ENCODE results near the gene SLX4IP. TPM values are rescaled to one million over a fixed set of nuclear protein-coding genes. Genes with fewer than 3 reads are reported as not detected.

SLX4IP gene
- total RNA-seq, 5 donors from 2014 or later (not counting 1 experiment from before 2014, with no cell fraction given): 4.2 to 5.9 (median 5.2) TPM

DNA sequence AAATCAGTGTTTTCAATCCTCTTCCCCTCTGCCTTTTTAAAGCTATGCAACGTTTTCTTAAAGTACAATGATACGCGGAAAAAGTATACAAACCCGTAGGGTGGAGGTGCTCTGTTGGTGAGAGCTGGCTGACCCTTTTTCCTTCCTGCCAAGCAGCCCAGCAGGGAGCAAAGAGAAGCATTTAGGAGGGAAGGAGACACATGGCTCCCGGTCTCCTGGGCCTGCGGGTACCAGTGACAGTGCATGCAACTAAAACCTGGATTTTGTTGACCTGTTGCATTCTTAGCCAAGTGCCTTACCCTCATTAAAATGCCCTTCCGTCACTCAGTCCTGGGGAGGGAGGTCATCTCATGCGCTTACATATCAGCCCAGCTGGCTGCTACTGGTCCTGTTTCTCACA lies 87.2 kb downstream of the SLX4IP start:
- Histone ChIP-seq H3K27ac (ENCODE audit: low read length) (no peak overlapping the region), H3K4me1 (ENCODE audit: control insufficient read depth in 1 of 2, extremely low read depth in 1 of 2, insufficient read depth in 2 of 2, low read length in 2 of 2) (no peaks in the 10 kb centered on the region), H3K27me3 (replicated peaks in 1 of 2; ENCODE audit: control insufficient read depth in 2 of 2, extremely low read depth in 1 of 2, insufficient read depth in 2 of 2, low read length in 1 of 2) (no peaks in the 10 kb centered on the region), H3K4me3 (ENCODE audit: control insufficient read depth in 1 of 2, extremely low read depth in 1 of 2, low read length in 1 of 2) (no peak overlapping the region), H3K9me3 (no peaks in the 10 kb centered on the region), H3K36me3 (ENCODE audit: control insufficient read depth in 2 of 2, extremely low read depth in 1 of 2, insufficient read depth in 1 of 2, low read length in 1 of 2) (no peaks in the 10 kb centered on the region)
- Mint-ChIP-seq H3K4me1 (peaks cover 16 to 25% (median 20%) of the 10 kb centered on the region in 3 donors), H3K9me3 (no peaks in the 10 kb centered on the region), H3K27me3 (no peaks in the 10 kb centered on the region), H3K27ac (no peak overlapping the region), H3K4me3 (no peak overlapping the region), H3K36me3 (peaks cover 22% of the 10 kb centered on the region)
- WGBS (ENCODE audit: insufficient coverage): 83% methylated on average over 3 of the region's 8 CpGs
- ChIA-PET CTCF (no interaction called here), POLR2A (no interaction called here)
- no peak for ATAC-seq (replicated peaks in 1 of 4)
- DNase-seq: no peak

DNA sequence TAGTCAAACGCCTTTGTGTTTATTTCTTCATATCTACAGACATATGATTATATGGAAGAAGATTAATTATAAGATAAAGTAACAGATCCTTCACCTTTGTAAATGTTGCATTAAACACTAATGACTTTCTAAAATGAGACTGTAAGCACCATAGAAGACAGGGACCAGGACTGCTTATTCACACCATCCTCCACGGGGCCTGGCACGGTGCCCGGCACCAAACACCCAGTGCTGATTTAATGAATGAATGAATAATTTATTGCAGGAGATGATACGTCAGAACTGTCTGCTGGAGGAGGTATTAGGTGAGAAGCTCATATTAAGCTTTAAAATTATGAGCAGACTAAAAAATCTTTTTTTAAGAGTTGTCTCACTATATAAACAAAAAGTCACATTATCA lies 88.3 kb downstream of the SLX4IP start:
- H3K27ac ChIP-seq (ENCODE audit: low read length): no peak overlapping the region
- Mint-ChIP-seq H3K36me3 (peaks cover 22% of the 10 kb centered on the region), H3K9me3 (no peaks in the 10 kb centered on the region), H3K4me3 (no peak overlapping the region), H3K27me3 (no peaks in the 10 kb centered on the region), H3K4me1 (peaks cover 16 to 25% (median 20%) of the 10 kb centered on the region in 3 donors), H3K27ac (no peak overlapping the region)
- no peaks in the 10 kb centered on the region for H3K4me1 ChIP-seq (ENCODE audit: control insufficient read depth in 1 of 2, extremely low read depth in 1 of 2, insufficient read depth in 2 of 2, low read length in 2 of 2)
- H3K4me3 ChIP-seq (ENCODE audit: control insufficient read depth in 1 of 2, extremely low read depth in 1 of 2, low read length in 1 of 2): no peak overlapping the region
- ChIA-PET CTCF (no interaction called here), POLR2A (no interaction called here)
- no peak for DNase-seq
- no peaks in the 10 kb centered on the region for H3K36me3 ChIP-seq (ENCODE audit: control insufficient read depth in 2 of 2, extremely low read depth in 1 of 2, insufficient read depth in 1 of 2, low read length in 1 of 2)
- H3K27me3 ChIP-seq (replicated peaks in 1 of 2; ENCODE audit: control insufficient read depth in 2 of 2, extremely low read depth in 1 of 2, insufficient read depth in 2 of 2, low read length in 1 of 2): no peaks in the 10 kb centered on the region
- H3K9me3 ChIP-seq: no peaks in the 10 kb centered on the region
- no peak for ATAC-seq (replicated peaks in 1 of 4)
- WGBS (ENCODE audit: insufficient coverage): no CpG with 5 or more reads among the region's 5 CpGs

DNA sequence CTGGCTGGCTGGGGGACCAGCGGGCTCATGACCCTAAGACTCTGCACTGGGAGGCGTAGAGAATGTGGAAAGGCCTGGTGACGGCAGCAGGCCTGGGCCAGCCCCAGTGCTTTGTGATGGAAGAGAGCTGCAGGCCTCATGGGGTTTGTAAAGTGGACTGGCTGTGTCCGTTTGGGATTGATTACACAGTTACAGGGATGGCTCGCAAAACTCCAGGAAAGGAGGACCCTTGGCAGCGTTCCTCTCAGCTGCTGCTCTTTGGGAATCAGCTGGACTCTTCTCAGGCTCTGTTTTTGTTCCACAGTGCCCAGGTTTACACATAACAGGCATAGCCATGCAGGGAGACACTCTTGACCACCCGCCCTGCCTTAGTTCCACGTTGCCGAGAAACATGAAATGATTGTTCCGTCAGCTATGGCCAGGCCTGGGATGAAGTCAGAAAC lies 89.0 kb downstream of the SLX4IP start:
- CTCF ChIA-PET: no interaction called here

DNA sequence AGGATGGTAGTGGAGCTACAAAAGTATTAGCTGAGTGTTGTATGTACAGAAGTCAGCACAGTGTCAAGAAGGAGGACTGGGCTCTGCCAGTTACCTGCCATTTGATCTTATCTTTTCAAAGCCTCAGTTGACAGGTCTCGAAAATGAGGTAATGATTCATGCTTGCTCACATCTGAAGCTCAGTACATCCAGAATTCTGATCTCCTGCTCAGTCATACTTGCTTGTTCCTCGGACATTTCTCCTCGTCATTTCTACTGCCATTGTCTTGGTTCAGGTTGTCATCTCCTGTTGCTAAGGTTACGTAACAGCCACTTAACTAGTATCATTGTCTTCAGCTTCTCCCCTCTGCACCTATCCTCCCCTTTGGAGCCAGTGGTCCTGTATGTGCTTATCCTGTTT lies 89.5 kb downstream of the SLX4IP start:
- Mint-ChIP-seq H3K27me3 (no peaks in the 10 kb centered on the region), H3K4me1 (peaks cover 9 to 17% (median 13%) of the 10 kb centered on the region in 3 donors), H3K36me3 (peaks cover 22% of the 10 kb centered on the region), H3K9me3 (no peaks in the 10 kb centered on the region), H3K4me3 (no peak overlapping the region), H3K27ac (no peak overlapping the region)
- Histone ChIP-seq H3K9me3 (no peaks in the 10 kb centered on the region), H3K4me3 (ENCODE audit: control insufficient read depth in 1 of 2, extremely low read depth in 1 of 2, low read length in 1 of 2) (no peak overlapping the region), H3K27ac (ENCODE audit: low read length) (no peak overlapping the region), H3K27me3 (replicated peaks in 1 of 2; ENCODE audit: control insufficient read depth in 2 of 2, extremely low read depth in 1 of 2, insufficient read depth in 2 of 2, low read length in 1 of 2) (no peaks in the 10 kb centered on the region), H3K4me1 (ENCODE audit: control insufficient read depth in 1 of 2, extremely low read depth in 1 of 2, insufficient read depth in 2 of 2, low read length in 2 of 2) (no peaks in the 10 kb centered on the region), H3K36me3 (ENCODE audit: control insufficient read depth in 2 of 2, extremely low read depth in 1 of 2, insufficient read depth in 1 of 2, low read length in 1 of 2) (no peaks in the 10 kb centered on the region)
- POLR2A ChIA-PET: no interaction called here
- DNase-seq (no peak), ATAC-seq (replicated peaks in 1 of 4) (no peak)
- CTCF ChIA-PET: no interaction called here
- 82% methylated on average over 3 of the region's 4 CpGs for WGBS (ENCODE audit: insufficient coverage)

More for the DNA sequence above, 89.0 kb downstream of the SLX4IP start:
- Mint-ChIP-seq H3K9me3 (no peaks in the 10 kb centered on the region), H3K36me3 (peaks cover 22% of the 10 kb centered on the region), H3K27ac (no peak overlapping the region), H3K27me3 (no peaks in the 10 kb centered on the region), H3K4me3 (no peak overlapping the region), H3K4me1 (peaks cover 15 to 23% (median 19%) of the 10 kb centered on the region in 3 donors)
- DNase-seq (no peak), ATAC-seq (replicated peaks in 1 of 4) (no peak)
- Histone ChIP-seq H3K4me3 (ENCODE audit: control insufficient read depth in 1 of 2, extremely low read depth in 1 of 2, low read length in 1 of 2) (no peak overlapping the region), H3K9me3 (no peaks in the 10 kb centered on the region), H3K4me1 (ENCODE audit: control insufficient read depth in 1 of 2, extremely low read depth in 1 of 2, insufficient read depth in 2 of 2, low read length in 2 of 2) (no peaks in the 10 kb centered on the region), H3K27ac (ENCODE audit: low read length) (no peak overlapping the region), H3K36me3 (ENCODE audit: control insufficient read depth in 2 of 2, extremely low read depth in 1 of 2, insufficient read depth in 1 of 2, low read length in 1 of 2) (no peaks in the 10 kb centered on the region), H3K27me3 (replicated peaks in 1 of 2; ENCODE audit: control insufficient read depth in 2 of 2, extremely low read depth in 1 of 2, insufficient read depth in 2 of 2, low read length in 1 of 2) (no peaks in the 10 kb centered on the region)
- 88% methylated on average over 10 of the region's 10 CpGs for WGBS (ENCODE audit: insufficient coverage)
- POLR2A ChIA-PET: no interaction called here

DNA sequence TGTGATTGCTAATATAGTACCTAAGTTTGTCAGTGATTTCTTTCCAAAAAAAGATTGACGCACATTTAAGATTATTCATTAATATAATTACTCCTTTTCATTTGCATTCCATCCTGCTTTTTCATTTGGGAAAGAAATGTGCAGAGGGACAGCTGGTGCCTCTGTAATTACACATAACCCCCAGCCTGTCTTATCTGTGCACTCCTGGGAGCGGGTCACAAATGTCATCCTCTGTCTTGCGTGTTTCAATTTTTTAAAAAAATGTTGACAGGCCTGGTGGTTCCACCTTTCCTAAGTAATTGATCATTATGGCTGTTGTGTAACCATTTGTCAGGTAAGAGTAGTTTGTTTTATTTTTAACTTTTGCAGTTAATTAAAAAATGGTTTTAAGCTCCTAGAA lies 92.7 kb downstream of the SLX4IP start:
- H3K27me3 ChIP-seq (replicated peaks in 1 of 2; ENCODE audit: control insufficient read depth in 2 of 2, extremely low read depth in 1 of 2, insufficient read depth in 2 of 2, low read length in 1 of 2): no peaks in the 10 kb centered on the region
- no peaks in the 10 kb centered on the region for H3K4me1 ChIP-seq (ENCODE audit: control insufficient read depth in 1 of 2, extremely low read depth in 1 of 2, insufficient read depth in 2 of 2, low read length in 2 of 2)
- no peaks in the 10 kb centered on the region for H3K27me3 Mint-ChIP-seq
- peaks cover 0 to 5% (median 4%) of the 10 kb centered on the region in 3 donors for H3K4me1 Mint-ChIP-seq
- no peak for DNase-seq
- ATAC-seq (replicated peaks in 1 of 4): no peak
- no peaks in the 10 kb centered on the region for H3K9me3 ChIP-seq
- no peak overlapping the region for H3K27ac Mint-ChIP-seq
- WGBS (ENCODE audit: insufficient coverage): no CpG with 5 or more reads among the region's 3 CpGs
- no peak overlapping the region for H3K4me3 ChIP-seq (ENCODE audit: control insufficient read depth in 1 of 2, extremely low read depth in 1 of 2, low read length in 1 of 2)
- ChIA-PET CTCF (no interaction called here), POLR2A (no interaction called here)
- H3K9me3 Mint-ChIP-seq: no peaks in the 10 kb centered on the region
- no peak overlapping the region for H3K4me3 Mint-ChIP-seq
- peaks cover 13% of the 10 kb centered on the region for H3K36me3 Mint-ChIP-seq
- no peak overlapping the region for H3K27ac ChIP-seq (ENCODE audit: low read length)
- no peaks in the 10 kb centered on the region for H3K36me3 ChIP-seq (ENCODE audit: control insufficient read depth in 2 of 2, extremely low read depth in 1 of 2, insufficient read depth in 1 of 2, low read length in 1 of 2)

DNA sequence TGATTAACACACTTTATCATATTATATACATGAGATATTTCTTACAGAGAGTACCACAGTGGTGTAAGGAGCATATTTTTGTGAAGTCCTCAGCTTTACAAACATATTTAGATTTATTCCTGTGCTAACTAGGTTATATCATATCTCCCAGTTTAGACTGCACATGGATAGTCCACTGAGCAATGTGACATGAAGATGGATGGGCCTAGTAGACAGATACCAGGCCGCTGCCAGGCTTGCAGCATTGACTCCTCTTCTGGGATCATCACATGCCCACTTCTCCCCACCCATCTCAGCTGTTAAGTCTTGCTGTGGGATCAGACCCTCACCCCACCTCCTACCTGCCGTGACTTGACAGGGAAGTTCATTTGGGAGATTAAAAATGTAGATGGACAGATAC lies 95.8 kb downstream of the SLX4IP start:
- H3K36me3 ChIP-seq (ENCODE audit: control insufficient read depth in 2 of 2, extremely low read depth in 1 of 2, insufficient read depth in 1 of 2, low read length in 1 of 2): no peaks in the 10 kb centered on the region
- no peak overlapping the region for H3K4me3 ChIP-seq (ENCODE audit: control insufficient read depth in 1 of 2, extremely low read depth in 1 of 2, low read length in 1 of 2)
- H3K27me3 ChIP-seq (replicated peaks in 1 of 2; ENCODE audit: control insufficient read depth in 2 of 2, extremely low read depth in 1 of 2, insufficient read depth in 2 of 2, low read length in 1 of 2): no peaks in the 10 kb centered on the region
- no peaks in the 10 kb centered on the region for H3K4me1 ChIP-seq (ENCODE audit: control insufficient read depth in 1 of 2, extremely low read depth in 1 of 2, insufficient read depth in 2 of 2, low read length in 2 of 2)
- H3K9me3 ChIP-seq: no peaks in the 10 kb centered on the region
- peaks cover 5% of the 10 kb centered on the region for H3K36me3 Mint-ChIP-seq
- H3K27ac Mint-ChIP-seq: no peak overlapping the region
- no peak overlapping the region for H3K4me3 Mint-ChIP-seq
- no peak for ATAC-seq (replicated peaks in 1 of 4)
- ChIA-PET CTCF (no interaction called here), POLR2A (no interaction called here)
- no peak for DNase-seq
- no peaks in the 10 kb centered on the region for H3K27me3 Mint-ChIP-seq
- no peak overlapping the region for H3K27ac ChIP-seq (ENCODE audit: low read length)
- no peaks in the 10 kb centered on the region for H3K9me3 Mint-ChIP-seq
- H3K4me1 Mint-ChIP-seq: peaks cover 0 to 6% (median 5%) of the 10 kb centered on the region in 3 donors
- WGBS (ENCODE audit: insufficient coverage): no CpG with 5 or more reads among the region's 2 CpGs

DNA sequence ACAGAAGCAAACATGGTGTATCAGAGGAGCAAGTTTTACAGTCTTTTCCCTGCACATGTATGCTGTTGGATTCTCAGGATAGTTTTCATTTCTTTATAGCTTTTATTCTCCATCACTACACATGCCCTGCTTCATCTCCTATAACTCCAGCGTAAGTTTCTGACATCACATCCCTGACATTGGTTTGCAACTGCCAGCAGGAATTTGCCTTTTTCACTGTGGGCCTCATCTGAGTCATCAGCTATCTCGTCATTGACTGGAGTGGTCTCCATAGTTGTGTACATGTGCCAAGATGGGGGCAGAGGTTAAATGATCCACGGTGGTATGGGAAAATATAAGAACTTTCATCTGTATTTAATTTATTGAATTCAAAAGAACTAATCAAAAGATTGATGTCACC lies 96.7 kb downstream of the SLX4IP start:
- Histone ChIP-seq H3K27ac (ENCODE audit: low read length) (no peak overlapping the region), H3K4me3 (ENCODE audit: control insufficient read depth in 1 of 2, extremely low read depth in 1 of 2, low read length in 1 of 2) (no peak overlapping the region), H3K27me3 (replicated peaks in 1 of 2; ENCODE audit: control insufficient read depth in 2 of 2, extremely low read depth in 1 of 2, insufficient read depth in 2 of 2, low read length in 1 of 2) (no peaks in the 10 kb centered on the region), H3K4me1 (ENCODE audit: control insufficient read depth in 1 of 2, extremely low read depth in 1 of 2, insufficient read depth in 2 of 2, low read length in 2 of 2) (peaks cover 0 to 4% of the 10 kb centered on the region in 2 experiments), H3K36me3 (ENCODE audit: control insufficient read depth in 2 of 2, extremely low read depth in 1 of 2, insufficient read depth in 1 of 2, low read length in 1 of 2) (no peaks in the 10 kb centered on the region), H3K9me3 (no peaks in the 10 kb centered on the region)
- CTCF ChIA-PET: no interaction called here
- no CpG with 5 or more reads among the region's 3 CpGs for WGBS (ENCODE audit: insufficient coverage)
- no peak for ATAC-seq (replicated peaks in 1 of 4)
- POLR2A ChIA-PET: interaction anchor here in 1 of 2 donors (0.6 kb wide), 1 partner anchor 45 kb away, joined by 3 read pairs; no protein-coding TSS in a partner anchor
- Mint-ChIP-seq H3K27ac (no peak overlapping the region), H3K4me1 (peaks cover 0 to 9% (median 5%) of the 10 kb centered on the region in 3 donors), H3K36me3 (peaks cover 2% of the 10 kb centered on the region), H3K9me3 (no peaks in the 10 kb centered on the region), H3K4me3 (no peak overlapping the region), H3K27me3 (no peaks in the 10 kb centered on the region)
- no peak for DNase-seq
